GM10847 (cell line): Measurements from ENCODE around the gene CLSTN2.

ENCODE experiments used
- POLR2A ChIP-seq: IDR thresholded peaks from 2 replicates; pipeline ENCODE4 v1.6.1; 2011; ENCODE audit not compliant: insufficient read length; ENCODE audit errors: extremely low read depth

CLSTN2 gene

GRCh38 chr3:140428380-140428779 is 493.4 kb downstream of the CLSTN2 start:
- no peak for TF ChIP-seq POLR2A

GRCh38 chr3:140429791-140430190 is 494.8 kb downstream of the CLSTN2 start:
- TF ChIP-seq POLR2A = no peak

GRCh38 chr3:140430494-140430893 is 495.5 kb downstream of the CLSTN2 start:
- no peak for TF ChIP-seq POLR2A

GRCh38 chr3:140432229-140432669 is 497.3 kb downstream of the CLSTN2 start:
- TF ChIP-seq POLR2A = no peak

GRCh38 chr3:140433431-140433830 is 498.4 kb downstream of the CLSTN2 start:
- TF ChIP-seq POLR2A = no peak

- TF ChIP-seq POLR2A = no peak
Measured at GRCh38 chr3:140434261-140434905, 499.4 kb downstream of the CLSTN2 start.

GRCh38 chr3:140436421-140436820 is 501.4 kb downstream of the CLSTN2 start:
- TF ChIP-seq POLR2A = no peak

GRCh38 chr3:140438736-140439470 is 503.9 kb downstream of the CLSTN2 start:
- TF ChIP-seq POLR2A = no peak

- no peak for TF ChIP-seq POLR2A
Measured at GRCh38 chr3:140439527-140439926, 504.5 kb downstream of the CLSTN2 start.

GRCh38 chr3:140440446-140440845 is 505.5 kb downstream of the CLSTN2 start:
- no peak for TF ChIP-seq POLR2A

- TF ChIP-seq POLR2A = no peak
Measured at GRCh38 chr3:140441006-140441405, 506.0 kb downstream of the CLSTN2 start.

- no peak for TF ChIP-seq POLR2A
Measured at GRCh38 chr3:140442621-140443020, 507.6 kb downstream of the CLSTN2 start.

- TF ChIP-seq POLR2A = no peak
Measured at GRCh38 chr3:140443073-140443472, 508.1 kb downstream of the CLSTN2 start.

GRCh38 chr3:140443806-140444205 is 508.8 kb downstream of the CLSTN2 start:
- no peak for TF ChIP-seq POLR2A

GRCh38 chr3:140446734-140447133 is 511.7 kb downstream of the CLSTN2 start:
- TF ChIP-seq POLR2A = no peak

GRCh38 chr3:140447136-140447535 is 512.2 kb downstream of the CLSTN2 start:
- no peak for TF ChIP-seq POLR2A

- TF ChIP-seq POLR2A = no peak
Measured at GRCh38 chr3:140448001-140448400, 513.0 kb downstream of the CLSTN2 start.
